ENCODE results near the gene ZMIZ1.
"Not testable (repeated sequence)": the region's sequence is repeated elsewhere in the genome, so short reads cannot be mapped to it uniquely, and the experiment has no call there.

Gene ZMIZ1

DNA sequence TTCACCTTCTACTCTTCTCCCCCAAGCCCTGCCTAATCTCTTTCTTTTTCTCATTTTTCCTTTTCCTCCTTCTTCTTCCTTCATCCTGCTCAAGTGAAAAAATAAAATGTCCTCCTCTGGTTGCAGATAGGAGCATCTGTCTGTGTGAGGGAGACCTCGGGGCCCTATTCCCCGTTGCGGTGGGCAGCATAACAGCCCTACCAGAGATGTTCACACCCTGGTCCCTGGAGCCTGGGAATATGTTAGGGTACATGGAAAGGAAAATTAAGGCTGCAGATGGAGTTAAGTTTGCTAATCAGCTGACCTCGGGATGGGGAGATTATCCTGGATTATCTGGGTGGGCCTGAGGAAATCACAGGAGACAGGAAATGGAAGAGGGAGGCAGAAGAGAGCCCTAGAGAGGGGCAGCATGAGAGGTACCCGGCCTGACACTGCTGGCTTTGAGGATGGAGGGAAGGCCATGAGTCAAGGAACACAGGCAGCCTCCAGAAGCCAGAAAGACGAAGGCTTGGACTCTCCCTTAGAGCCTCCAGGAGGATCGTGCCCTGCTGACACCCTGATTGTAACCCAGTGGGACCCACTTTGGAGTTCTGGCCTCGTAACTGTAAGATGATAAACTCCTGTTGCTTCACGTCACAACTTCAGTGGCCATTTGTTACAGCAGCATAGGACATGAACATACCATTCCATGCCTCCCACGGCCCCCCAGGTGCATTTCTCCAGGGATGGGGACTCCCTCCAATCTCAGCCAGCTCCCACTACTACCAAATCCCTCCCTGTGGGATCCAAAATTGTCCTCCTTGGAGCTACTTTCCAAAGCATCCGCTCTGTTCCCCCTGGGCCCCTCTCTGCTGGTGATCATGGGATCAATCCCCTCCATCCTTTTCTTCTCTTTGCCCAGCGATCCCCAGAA is 39.0 kb upstream of the ZMIZ1 start:
- DNase-seq (ENCODE audit: low read depth) = no peak

DNA sequence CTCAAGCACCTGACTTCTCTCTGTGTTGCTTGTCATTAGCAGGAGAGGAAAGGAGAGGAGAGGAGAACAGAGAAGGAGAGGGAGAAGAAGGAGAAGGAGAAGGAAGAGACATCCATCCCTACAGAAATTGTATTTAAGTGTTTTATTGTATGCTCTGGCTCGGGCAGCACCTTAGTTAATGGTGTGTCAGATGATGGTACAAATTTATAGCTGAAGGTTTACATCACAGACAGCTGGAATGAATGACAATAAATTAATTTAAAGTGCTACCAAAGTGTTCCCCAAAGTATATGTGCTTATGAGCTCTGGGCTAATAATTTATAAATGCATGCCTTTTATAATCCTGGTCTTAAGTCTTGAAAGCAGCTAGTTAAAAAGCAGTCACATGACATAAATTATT is 38.1 kb upstream of the ZMIZ1 start:
- no peak for DNase-seq (ENCODE audit: low read depth)

DNA sequence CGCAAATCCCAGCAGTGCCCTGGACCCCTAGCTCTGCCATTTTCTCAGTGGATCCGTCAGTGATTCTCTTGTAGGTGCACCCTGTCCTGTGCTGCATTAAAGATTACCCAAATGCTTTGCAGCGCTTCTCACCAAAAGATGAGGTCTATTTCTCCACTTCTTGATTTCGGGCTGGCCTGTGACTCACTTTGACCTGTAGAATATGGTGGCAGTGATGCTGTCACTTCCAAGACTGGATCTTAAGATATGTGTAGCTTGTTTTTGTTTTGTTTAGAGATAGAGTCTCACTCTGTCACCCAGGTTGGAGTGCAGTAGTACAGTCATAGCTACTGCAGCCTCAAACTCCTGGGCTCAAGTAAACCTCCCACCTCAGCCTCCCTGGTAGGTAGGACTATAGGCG is 37.0 kb upstream of the ZMIZ1 start:
- DNase-seq (ENCODE audit: low read depth) = no peak

DNA sequence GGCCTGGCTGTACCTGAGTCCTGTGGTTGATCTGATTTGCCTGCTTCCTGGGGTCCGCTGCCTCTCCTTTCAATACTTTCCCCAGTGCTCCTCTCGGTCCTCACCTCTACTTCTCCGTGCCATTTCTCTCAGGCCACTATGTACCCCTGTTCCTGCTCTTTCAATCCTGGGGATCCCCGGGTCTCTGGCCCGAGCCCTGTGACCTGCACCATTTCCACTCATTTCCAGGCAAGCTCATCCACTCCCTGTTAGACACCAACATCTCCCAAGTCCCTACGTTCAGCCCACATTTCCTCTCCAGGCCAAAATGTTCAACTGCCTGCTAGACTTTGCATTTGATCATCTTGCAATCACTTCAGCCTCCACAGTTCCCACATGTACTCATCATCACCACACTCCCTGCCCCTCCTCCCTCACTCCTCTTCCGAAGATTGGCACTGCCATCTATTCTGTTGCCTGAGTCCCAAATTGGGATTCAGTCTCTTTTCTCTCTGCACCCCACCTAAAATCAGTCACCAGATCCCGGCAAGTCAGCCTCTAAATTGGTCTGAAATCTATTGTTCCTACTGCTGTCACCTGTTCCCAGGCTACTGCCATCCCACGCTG is 34.4 kb upstream of the ZMIZ1 start:
- no peak for DNase-seq (ENCODE audit: low read depth)

DNA sequence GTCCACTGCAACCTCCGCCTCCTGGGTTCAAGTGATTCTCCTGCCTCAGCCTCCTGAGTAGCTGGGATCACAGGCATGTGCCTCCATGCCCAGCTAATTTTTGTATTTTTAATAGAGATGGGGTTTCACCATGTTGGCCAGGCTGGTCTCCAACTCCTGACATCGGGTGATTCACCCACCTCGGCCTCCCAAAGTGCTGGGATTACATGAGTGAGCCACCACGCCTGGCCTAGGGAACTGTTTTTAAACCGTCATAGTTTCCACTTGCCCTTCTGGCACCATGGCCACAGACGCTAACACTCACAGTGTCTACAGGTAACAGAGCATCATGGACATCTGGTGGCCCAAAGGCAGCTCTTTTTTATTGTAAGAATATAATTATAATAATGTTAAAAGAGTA is 32.4 kb upstream of the ZMIZ1 start:
- not testable (repeated sequence) for DNase-seq (ENCODE audit: low read depth)

DNA sequence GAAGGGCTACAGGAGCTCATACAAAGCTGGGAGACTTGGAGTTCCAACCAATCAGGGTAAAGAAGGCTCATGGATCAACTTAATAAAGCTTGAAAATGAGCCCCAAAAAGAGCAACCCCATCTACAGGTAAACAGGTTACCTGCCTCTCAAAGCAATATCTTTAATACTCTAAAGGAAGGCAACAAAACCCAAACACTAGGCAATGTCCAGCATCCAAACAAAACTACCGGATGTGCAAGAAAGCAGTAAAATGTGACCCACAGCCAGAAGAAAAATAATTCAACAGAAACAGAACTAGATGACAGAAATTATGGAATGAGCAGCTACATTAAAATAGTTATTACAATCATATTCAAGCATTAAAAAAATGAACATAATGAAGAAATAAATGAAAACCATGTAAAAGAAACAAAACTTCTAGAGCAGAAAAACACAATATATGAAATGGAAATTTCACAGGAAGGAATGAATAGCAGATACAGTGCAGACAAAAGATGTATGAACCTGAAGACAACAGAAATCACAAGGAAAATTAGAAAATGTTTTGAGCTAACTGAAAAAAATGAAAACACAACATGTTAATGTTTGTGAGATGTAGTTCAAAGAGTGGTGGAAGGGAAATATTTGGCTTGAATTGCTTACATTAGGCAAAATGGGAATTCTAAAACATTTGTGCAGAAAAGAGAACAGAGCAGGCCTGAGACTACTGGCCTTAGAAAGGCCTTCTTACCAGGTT is 30.5 kb upstream of the ZMIZ1 start:
- no peak for DNase-seq (ENCODE audit: low read depth)

DNA sequence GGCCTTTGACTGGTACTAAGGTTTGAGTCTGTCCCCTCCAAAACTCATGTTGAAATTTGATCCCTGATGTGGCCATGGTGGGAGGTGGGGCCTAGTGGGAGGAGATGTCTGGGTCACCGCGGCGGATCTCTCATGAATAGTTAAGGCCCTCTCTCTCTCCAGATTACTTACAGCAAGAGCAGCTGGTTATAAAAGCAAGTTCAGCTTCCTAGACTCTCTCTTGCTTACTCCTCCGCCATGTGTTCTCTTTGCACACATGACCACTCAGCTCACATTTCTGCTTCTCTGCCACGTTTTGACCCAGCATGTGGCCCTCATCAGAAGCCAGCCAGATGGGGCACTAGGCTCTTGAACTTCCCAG is 29.9 kb upstream of the ZMIZ1 start:
- no peak for DNase-seq (ENCODE audit: low read depth)

DNA sequence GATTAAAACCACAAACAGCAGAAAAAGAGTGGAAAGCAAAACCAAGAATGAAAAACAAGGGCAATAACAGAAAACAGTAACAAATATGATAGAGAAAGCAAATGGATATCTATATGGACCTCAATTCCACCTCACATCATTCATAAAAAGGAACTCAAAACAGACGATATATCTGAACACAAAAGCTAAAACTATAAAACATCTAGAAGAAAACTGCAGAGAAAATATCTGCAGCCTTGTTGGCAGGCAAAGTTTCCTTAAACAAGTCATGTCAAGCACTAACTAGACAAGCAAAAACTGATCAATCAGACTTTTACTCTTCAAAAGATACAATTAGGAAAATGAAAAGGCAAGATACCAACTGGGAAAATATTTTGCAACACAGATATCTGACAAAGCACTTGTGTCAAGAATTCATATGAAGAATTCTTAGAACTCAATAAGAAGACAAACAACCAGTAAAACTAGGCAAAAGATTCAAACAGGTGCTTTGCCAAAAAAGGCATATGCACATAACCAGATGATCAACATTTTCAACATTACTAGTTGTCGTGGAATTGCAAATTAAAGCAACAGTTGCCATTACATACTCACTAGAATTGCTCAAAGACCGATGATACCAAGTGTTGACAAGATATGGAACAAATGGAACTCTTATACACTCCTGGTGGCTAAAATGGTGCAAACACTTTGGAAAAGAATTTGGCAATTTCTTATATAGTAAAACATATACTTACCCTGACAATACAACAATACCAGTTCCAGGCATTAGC is 25.9 kb upstream of the ZMIZ1 start:
- DNase-seq (ENCODE audit: low read depth) = no peak

DNA sequence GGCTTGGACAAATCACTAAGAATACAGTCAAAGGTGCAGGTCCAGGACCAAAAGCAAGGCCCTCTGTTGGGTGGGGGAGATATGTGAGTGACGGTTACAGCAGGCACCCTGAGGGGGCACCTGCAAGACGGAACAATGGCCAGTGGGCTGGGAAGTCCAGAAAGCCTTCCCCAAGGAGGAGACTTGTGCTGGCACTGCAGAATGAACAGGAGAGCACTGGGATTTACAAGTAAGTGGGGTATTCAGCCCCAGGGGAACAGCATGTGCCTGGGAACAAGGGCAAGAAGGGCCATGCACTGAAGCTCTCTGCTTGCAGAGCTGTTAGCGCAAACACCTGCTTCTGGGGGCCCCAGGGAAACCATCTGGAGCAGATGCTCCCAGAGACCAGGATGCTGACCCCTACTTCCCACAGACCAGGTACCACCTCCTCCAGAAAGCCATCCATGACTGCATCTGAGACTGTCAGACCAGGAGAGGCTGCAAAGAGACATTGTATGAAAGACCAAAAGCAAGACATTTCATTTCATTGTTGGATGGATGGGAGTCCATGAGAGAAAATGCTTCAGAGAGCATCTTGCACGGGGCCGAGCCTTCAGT is 24.6 kb upstream of the ZMIZ1 start:
- DNase-seq (ENCODE audit: low read depth) = no peak

DNA sequence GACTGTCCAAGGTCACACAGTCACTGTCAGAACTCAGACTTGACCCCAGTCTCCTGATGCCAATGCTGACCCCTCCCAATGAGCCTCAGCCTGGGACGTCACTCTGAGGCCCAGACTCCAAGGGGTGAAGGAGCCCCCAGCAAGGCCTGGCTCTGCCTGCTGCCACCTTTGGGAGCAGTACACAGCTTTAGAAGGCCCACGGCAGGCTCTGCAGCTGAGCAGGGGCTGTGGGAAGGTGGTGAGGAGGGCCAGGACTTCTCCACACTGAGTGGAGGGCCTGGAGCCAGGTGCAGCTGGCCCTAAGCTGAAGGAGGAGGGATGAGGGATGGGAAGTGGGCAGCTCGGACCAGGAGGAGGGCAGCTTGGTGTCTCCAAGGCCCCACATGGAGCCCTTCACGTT is 23.9 kb upstream of the ZMIZ1 start:
- DNase-seq (ENCODE audit: low read depth) = no peak

DNA sequence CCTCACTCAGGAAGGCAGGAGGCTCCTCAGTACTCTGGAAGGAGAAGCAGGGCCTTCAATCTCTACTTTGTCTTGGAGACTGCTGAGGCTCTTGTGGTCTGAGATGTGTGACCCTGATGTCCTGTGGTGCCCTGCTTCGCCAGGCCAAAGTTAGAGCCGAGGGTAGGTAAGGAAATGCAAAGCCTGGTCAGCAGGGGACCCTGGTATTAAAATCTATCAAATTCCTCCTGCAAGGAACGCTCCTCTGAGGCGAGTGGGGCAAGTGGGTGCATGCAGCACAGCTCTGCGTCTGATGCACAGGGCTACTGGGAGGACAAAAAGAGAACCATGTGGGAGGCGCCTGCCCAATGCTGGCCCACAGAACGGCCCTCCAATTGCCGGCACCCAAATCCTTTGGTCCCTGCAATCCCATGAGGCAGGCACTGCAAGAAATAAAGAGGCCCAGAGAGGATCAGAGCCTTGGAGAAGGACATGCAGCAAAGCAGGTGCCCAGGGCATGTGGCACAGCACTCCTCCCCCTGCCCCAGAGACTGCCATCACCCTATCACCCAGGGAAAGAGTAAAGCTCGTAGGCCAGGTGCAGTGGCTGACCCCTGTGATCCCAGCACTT is 23.1 kb upstream of the ZMIZ1 start:
- no peak for DNase-seq (ENCODE audit: low read depth)

DNA sequence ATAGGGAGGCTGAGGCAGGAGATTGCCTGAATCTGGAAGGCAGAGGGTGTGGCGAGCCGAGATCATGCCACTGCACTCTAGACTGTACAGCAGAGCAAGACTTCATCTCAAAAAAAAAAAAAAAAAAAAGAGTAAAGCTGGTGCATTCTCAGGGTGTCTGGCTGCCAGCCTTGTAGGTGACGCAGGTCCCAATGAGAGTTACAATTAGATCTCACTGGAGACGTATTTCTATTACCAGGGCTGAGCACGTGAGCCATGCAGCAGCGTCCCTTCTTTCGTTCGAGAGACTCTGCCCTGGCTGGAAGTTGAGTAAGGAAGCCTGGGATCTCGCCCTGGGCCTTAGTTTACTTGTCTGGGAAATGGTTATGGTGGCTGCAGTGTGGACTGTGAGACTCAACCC is 22.4 kb upstream of the ZMIZ1 start:
- no peak for DNase-seq (ENCODE audit: low read depth)

DNA sequence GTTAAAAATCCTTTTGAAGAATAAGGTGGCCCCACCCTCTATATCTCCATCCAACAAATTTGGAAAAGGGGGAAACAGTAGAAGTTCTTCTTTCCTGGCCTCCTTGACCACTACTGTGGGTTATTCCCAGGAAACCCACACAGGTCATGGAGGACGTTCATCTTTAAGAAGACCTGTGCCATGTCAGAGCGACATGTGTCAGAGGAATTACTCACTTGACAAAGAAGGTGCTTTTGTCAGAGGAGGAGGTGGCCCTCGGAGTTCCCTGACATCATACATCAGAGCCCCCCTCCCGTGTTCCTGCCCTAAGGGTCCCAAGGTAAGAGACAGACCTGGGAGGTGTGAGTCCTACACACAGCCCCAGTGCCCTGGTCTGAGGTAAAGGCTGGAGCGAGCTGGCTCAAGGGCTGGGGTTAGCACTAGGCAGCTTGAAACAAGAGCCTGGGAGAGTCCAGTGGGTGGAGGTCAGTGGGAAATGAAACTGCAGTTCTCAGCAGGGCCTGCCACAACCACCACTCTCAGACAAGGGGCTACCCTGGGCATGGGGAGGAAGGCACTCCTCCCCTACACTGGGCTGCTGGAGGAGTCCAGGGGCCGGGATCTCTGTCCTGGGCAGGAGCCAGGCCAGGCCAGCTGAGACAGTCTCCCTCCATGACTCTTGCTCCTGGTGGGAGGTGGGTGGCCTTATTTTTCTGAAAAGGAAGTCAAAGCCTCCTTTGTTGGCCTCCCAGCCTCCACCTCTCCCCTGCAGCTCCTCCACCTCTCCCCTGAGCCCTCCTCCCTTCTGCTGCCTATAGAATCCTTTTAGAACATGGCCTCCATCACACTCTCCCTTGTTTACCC is 21.8 kb upstream of the ZMIZ1 start:
- no peak for DNase-seq (ENCODE audit: low read depth)

DNA sequence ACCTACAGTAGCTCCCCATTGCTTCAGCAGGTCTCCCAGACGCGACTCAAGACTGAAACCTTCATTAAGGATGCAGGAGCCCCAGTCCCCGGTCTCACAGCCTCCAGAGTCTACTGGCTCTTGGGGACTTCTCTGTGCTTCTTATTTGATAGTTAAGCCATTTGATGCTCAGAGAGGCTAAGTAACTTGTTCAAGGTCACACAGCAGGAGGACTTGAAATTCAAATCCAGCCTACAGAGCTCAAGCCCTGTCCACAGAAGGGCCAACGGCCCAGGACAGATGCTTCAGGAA is 21.2 kb upstream of the ZMIZ1 start:
- DNase-seq (ENCODE audit: low read depth) = no peak

DNA sequence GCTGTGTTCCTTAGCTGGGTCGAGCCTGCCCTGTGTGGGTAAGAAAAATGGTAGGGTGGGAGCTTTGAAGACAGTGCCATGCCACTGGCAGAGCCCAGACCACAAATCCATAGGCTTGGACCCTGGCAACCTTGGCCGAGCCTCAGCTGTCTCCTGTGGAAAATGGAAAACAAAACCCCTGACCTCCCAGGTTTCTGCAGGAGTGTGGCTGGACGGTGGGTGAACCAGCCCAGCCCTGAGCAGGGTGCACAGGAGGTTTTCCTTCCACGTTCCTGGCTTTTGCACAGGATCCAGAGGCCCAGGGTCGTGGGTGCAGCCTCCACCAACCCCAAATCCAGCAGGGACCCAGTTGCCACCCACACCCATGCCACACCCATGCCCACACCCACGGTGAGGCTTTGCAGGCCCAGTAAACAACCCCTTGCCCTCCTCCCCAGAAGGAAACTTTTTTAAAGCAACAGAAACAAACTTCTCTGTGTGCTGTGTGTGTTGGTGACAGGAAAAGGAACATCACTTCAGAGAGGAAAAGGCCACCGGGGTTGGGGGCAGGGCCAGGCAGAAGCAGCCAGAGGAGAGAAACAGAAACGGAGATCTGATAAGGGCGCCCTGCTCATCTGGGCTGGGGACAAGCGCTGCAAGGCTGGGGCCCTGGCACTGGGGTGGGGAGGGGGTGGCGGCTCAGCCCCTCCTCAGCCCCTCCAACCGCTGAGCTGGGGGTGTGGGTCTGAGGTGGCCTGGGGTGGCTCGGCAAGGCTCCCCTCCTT is 20.7 kb upstream of the ZMIZ1 start:
- DNase-seq (ENCODE audit: low read depth) = no peak

DNA sequence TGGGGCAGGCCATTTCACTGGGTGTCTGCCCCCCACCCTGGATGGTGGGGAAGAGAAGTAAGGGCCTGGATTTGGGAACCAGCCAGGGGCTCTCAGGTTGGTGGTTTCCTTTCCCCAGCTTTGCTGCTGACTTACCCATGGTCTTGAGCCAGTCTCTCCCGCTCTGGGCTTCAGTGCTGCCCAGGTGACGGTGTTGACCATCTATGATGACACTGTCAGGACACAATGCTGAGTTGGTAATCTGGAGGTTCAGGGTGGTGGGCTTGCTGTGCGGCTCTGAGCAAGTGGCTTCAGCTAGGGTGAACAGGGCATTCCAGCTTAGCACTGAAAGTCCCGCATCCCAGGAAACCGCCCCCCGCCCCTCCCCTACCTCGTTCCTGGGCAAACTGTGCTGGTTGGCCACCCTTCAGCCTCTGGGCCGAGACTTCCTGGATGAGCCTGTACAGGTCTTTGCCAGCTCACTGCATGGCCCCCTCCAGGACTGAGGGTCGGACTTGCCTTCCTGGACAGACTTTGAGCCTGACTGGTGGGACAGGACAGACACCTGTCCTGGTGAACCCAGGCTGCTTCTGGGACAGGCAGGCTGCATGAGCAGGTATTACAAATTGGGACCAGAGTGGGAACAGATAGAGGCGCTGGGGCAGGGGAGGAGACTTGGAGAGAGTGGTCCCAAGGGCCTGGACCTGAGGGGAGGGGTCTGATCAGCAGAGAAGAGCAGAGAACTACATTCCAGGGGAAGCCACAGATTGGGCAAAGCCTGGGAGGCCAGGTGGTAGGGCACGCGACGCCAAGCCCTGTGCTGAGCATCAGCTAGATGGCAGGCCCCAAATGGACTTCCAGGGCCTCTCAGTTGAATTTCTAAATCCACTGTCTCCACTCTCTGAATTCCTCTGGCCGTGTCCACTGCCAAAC is 19.9 kb upstream of the ZMIZ1 start:
- DNase-seq (ENCODE audit: low read depth) = no peak

DNA sequence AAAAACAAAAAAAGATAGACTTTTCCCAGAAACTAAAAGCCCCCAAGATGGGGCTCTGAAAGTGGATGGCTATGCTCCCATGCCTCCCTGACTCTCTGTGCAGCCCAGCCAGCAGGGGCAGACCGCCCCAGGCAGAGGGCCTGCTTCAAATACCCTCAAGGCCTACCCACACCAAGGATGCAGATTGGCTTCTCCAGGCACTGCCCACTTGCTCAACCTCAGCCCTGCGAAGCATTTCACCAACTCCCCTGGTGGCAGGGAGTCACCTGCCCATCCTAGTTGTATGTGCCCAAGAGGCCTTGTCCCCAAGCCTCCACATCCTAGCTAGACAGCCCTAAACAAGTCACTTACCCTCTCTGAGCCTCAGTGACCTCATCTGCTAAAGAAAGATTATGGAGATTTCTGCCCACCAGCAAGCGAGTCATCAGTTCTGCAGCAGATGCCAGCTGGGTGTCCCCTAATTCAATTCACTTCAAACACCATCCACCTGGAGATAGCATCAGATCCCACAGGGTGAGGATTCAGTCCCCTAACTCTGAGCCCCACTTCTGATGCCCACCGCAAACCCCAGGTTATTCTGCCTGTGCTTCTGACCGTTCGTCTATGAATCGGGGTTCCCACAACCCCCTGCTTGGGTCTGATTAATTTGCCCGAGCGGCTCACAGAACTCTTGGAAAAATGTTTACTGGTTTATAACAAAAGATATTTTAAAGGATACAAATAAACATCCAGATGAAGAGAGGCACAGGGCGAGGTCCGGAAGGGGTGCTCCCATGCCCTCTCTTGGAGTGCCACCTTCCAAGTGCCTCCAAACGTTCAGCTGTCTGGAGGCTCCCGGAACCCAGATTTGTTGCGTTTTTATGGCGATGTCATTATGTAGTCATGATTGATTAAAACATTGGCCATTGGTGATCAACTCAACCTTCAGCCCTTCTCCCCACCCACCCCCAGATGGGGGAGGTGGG is 18.6 kb upstream of the ZMIZ1 start:
- no peak for DNase-seq (ENCODE audit: low read depth)

All from amniotic epithelial cell (primary cell).